ENCODE results near the gene AGBL1. TPM values are rescaled to one million over a fixed set of nuclear protein-coding genes. Genes with fewer than 3 reads are reported as not detected.

AGBL1 gene
- total RNA-seq, result not detected

DNA sequence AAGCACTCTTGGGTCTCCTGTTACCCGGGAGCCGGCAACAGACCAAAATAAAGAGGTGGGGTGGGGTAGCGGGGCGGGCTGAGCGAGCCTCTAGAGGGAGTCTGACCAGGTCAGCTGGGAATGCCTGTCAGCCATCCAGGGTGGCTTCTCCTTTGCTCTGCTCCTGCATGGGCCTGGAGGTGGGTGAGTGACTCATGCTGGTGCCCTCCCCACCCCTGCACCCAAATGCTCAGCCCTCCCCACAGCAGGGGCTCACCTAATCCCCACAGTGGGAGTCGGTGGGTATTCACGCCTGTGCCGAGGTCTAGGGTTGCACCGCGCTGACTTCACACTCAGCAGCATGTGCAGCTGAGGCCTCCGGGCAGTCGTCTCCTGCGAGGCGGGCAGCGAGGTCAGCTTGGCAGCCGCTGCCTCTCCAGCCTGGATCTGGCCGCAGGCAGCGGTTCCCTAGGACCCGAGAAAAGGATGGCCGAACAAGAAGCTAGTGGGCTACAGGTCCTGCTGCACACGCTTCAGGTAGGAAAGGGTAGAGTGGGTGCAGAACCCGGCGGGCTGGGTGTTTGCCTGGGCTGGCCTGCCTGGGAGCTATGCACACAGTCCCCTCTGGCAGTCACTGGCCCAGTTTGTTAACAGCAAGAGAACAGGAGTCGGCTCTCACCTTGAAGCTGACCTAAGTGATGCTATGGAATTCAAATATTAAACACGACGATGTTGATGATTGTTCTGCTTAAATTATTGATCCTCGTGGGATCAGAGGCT, at the start of gene AGBL1:
AGBL1 (plus strand) TSS at position 364 of the 759 bp plus-strand sequence.
- H3K27me3 Mint-ChIP-seq, result peaks cover 17% of the 10 kb centered on the region
- peaks cover 3% of the 10 kb centered on the region for H3K4me1 Mint-ChIP-seq
- no peak for DNase-seq
- no peak within 1 kb of the TSS for H3K27ac Mint-ChIP-seq
- no peaks in the 10 kb centered on the region for H3K36me3 Mint-ChIP-seq
- no peak within 1 kb of the TSS for H3K4me3 Mint-ChIP-seq
- CTCF ChIA-PET, result interaction anchor here (1.1 kb wide), 1 partner anchor 18 kb away, joined by 3 read pairs; no protein-coding TSS in a partner anchor
- H3K9me3 Mint-ChIP-seq (ENCODE audit: low read depth), result no peaks in the 10 kb centered on the region
- ATAC-seq, result no peak

DNA sequence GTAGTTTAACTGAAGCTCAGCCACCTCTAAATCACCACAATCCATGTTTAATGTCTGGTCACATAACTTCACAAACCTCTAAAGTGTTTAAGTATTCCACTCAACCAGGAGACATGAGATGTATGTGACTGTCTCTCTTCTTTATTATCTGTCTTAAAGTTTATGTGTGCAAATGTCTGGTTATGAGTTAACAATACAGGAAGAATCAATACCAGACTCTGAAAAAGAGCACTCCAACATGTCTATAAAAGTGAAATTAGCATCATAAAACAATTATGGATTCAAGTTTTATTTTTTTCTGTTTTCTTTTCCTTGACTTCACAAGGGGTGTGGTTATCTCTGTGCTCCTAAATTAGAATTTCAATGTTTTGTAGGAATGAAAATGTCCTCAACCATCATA, 44.8 kb upstream of the AGBL1 start:
- ATAC-seq (no peak), DNase-seq (no peak)
- Mint-ChIP-seq H3K36me3 (no peaks in the 10 kb centered on the region), H3K27ac (no peak overlapping the region), H3K9me3 (ENCODE audit: low read depth) (no peaks in the 10 kb centered on the region), H3K27me3 (peaks cover 3% of the 10 kb centered on the region), H3K4me3 (no peak overlapping the region), H3K4me1 (no peaks in the 10 kb centered on the region)
- CTCF ChIA-PET, result no interaction called here

DNA sequence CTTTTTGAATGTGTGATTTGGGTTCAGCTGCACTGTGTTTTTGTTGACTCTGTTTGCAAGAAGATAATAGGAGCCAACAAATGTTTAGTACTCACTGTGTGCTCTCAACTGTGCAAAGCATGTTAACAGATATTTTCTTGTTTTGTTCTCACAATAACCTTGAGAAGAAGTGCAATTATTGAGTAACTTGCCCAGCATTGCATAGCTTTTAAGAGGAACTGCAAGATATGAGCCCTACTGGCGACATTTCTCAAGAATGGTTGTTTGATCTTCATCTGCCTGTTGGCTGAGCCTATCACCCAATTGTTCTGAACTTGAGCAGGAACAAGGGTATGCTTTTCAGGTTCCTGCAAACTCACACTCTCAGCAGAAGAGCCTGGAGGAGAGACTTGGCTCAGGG, 43.4 kb upstream of the AGBL1 start:
- DNase-seq, result no peak
- H3K4me3 Mint-ChIP-seq, result no peak overlapping the region
- ATAC-seq, result no peak
- H3K9me3 Mint-ChIP-seq (ENCODE audit: low read depth), result no peaks in the 10 kb centered on the region
- CTCF ChIA-PET, result no interaction called here
- H3K27me3 Mint-ChIP-seq, result peaks cover 3% of the 10 kb centered on the region
- no peaks in the 10 kb centered on the region for H3K36me3 Mint-ChIP-seq
- H3K27ac Mint-ChIP-seq, result no peak overlapping the region
- no peaks in the 10 kb centered on the region for H3K4me1 Mint-ChIP-seq

DNA sequence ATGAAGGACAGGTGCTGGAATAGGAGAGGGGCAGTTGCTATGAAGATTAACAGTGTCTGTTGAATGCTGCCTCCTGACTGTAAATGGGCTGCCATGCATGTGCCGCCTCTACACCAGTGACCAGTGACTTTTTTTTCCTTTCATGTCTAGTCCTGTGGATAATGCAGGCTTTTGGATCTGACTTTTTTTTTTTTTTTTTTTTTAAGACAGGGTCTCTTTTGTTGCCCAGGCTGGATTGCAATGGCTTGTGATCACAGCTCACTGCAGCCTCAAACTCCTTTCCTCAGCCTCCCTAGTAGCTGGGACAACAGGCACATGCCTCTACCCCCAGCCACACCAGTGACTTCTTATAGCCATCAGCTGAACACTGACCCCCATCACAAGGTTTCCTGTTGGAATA, 41.2 kb upstream of the AGBL1 start:
- Mint-ChIP-seq H3K27ac (no peak overlapping the region), H3K36me3 (no peaks in the 10 kb centered on the region), H3K4me1 (no peaks in the 10 kb centered on the region), H3K27me3 (peaks cover 3% of the 10 kb centered on the region), H3K4me3 (no peak overlapping the region), H3K9me3 (ENCODE audit: low read depth) (no peaks in the 10 kb centered on the region)
- CTCF ChIA-PET, result no interaction called here
- DNase-seq (no peak), ATAC-seq (no peak)

DNA sequence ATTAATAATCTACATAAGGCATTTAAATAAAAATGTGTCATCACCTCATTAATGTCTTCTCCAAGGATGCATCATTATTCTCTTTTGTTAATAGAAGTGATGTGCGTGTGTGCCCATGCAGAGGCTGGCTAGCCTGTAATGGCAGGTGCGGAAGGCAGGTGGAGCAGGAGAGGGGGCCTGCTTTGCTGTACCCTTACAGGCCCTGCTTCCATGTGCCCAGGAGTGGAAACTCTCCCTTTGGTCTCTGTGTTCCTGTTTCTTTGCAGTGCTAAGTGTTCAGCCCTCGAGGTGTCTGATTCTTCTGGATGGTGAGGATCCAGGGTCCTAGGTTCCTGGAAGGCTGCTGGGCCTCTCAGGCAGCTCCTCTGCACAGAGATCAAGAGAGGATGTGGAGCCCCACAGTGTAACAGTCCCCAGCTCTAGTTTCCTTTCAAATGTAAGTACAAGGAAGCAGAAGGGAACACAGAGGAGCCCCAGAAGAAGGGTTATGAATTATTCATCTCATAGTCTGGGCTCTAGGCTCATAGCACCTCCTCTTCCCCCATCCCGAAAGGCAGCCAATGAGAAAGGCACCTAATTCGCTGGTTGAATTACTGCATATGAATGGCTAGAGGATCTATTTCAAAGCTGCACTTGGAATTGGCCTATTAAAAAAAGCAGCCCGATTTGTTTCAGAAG, 39.2 kb upstream of the AGBL1 start:
- H3K4me3 Mint-ChIP-seq, result no peak overlapping the region
- no peaks in the 10 kb centered on the region for H3K36me3 Mint-ChIP-seq
- no peaks in the 10 kb centered on the region for H3K9me3 Mint-ChIP-seq (ENCODE audit: low read depth)
- DNase-seq (no peak), ATAC-seq (no peak)
- H3K27me3 Mint-ChIP-seq, result peaks cover 4% of the 10 kb centered on the region
- no peaks in the 10 kb centered on the region for H3K4me1 Mint-ChIP-seq
- CTCF ChIA-PET, result no interaction called here
- H3K27ac Mint-ChIP-seq, result no peak overlapping the region

DNA sequence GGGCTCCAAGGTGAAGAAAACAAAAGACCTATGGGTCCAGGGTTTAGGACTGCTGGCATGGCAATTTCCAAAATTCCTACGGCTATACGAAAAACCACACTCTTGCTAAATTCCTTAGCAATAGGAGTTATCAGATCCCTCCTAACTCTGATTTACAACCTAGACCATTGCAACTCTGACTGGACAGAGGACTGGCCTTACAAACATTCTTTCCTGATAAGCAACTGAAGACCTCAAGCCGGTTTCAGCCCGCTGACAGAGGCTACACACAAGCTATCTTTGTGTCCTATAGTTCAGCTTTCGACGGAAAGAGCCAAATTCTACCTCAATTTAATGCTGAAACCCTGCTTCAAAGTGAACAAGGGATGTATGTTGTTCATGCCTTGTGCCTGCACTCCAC, 38.3 kb upstream of the AGBL1 start:
- CTCF ChIA-PET, result no interaction called here
- no peaks in the 10 kb centered on the region for H3K36me3 Mint-ChIP-seq
- H3K4me1 Mint-ChIP-seq, result no peaks in the 10 kb centered on the region
- no peak for DNase-seq
- H3K27ac Mint-ChIP-seq, result no peak overlapping the region
- H3K27me3 Mint-ChIP-seq, result peaks cover 5% of the 10 kb centered on the region
- H3K4me3 Mint-ChIP-seq, result no peak overlapping the region
- no peaks in the 10 kb centered on the region for H3K9me3 Mint-ChIP-seq (ENCODE audit: low read depth)
- ATAC-seq, result no peak

DNA sequence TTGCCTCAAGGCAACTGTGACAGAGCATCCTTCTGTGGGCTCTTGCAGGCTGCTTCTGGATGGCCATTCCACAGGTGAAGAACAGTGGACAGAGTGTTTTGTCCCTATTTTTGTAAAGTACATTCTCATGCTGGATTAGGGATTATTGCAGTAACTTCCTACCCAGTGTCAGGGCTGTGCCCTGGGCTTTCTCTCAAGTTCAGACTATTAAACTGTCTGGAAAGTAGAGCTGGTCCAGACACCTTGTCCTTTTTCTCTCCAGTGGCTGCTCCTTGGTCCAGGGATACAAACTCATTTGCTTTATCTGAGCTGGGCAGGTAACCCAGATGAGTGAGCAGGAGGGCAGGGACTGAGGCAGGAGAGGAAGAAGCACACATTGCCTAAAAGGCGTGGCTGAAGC, 37.4 kb upstream of the AGBL1 start:
- Mint-ChIP-seq H3K27me3 (peaks cover 7% of the 10 kb centered on the region), H3K4me3 (no peak overlapping the region)
- ATAC-seq, result no peak

DNA sequence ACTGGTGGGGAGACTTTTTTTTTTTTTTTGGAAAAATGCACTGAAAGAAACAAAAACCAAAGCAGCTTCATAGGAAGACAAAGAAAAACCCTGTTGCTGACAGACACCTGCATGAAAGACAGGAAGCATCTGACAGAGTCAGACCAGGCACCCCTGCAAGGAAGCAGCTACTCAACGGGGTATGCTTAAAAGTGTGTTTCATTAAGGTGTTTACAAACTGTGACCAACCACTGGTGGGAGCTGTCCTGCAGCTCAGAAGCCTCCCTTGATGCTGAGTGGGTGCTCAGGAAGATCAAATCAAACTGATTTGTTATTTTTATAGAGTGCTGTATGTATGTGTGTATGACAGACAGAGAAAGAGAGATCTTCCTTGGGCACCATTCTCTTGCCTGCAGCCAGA, 34.7 kb upstream of the AGBL1 start:
- CTCF ChIA-PET, result no interaction called here
- Mint-ChIP-seq H3K4me3 (no peak overlapping the region), H3K36me3 (no peaks in the 10 kb centered on the region), H3K27ac (no peak overlapping the region), H3K4me1 (no peaks in the 10 kb centered on the region), H3K9me3 (ENCODE audit: low read depth) (no peaks in the 10 kb centered on the region), H3K27me3 (peaks cover 8% of the 10 kb centered on the region)
- ATAC-seq (no peak), DNase-seq (no peak)

More for the DNA sequence above, 37.4 kb upstream of the AGBL1 start:
- Mint-ChIP-seq H3K4me1 (no peaks in the 10 kb centered on the region), H3K27ac (no peak overlapping the region), H3K9me3 (ENCODE audit: low read depth) (no peaks in the 10 kb centered on the region), H3K36me3 (no peaks in the 10 kb centered on the region)
- DNase-seq, result no peak
- CTCF ChIA-PET, result no interaction called here

DNA sequence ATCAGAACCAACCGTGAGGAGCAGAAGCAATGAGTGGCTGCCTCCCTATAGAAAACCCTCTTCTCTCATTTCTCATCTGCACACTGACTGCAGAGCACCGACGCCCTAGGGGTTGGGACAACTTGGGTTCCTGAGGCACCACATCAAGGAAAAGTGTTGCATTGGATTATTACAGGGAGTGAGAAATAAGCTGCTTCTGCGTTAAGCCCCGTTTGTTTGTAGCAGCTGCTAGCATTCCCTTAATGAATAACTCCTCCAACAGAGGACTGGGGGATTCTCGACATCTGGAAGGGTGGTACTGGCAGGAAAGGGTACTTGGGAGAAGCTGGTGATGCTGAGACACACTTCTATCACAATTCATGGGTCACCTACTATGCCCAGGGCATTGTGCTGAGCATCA, 25.3 kb upstream of the AGBL1 start:
- CTCF ChIA-PET, result no interaction called here
- Mint-ChIP-seq H3K9me3 (ENCODE audit: low read depth) (no peaks in the 10 kb centered on the region), H3K4me3 (no peak overlapping the region), H3K36me3 (no peaks in the 10 kb centered on the region), H3K4me1 (no peaks in the 10 kb centered on the region), H3K27me3 (peaks cover 3% of the 10 kb centered on the region), H3K27ac (no peak overlapping the region)
- no peak for DNase-seq
- ATAC-seq, result no peak

DNA sequence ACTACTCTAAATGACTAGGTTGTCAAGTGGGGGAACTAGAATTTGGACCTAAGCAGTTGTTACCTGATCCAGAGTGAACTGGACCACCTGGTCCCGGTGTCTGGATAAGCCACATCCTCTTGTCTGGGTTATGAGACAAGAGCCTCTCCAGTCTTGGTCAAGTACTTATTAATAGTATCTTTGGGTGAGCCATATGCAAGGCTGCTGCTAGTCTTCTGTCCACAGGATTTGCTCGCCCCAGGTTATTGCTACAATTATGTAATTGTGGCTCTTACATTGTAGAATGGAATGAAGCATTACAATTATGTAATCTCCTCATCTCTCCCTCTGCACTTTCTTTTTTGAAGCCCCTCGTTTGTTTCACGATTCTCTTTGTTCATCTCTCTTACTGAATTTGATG, 24.0 kb upstream of the AGBL1 start:
- ATAC-seq (no peak), DNase-seq (no peak)
- Mint-ChIP-seq H3K36me3 (no peaks in the 10 kb centered on the region), H3K27ac (no peak overlapping the region), H3K27me3 (peaks cover 3% of the 10 kb centered on the region), H3K9me3 (ENCODE audit: low read depth) (no peaks in the 10 kb centered on the region), H3K4me3 (no peak overlapping the region), H3K4me1 (no peaks in the 10 kb centered on the region)
- CTCF ChIA-PET, result no interaction called here

DNA sequence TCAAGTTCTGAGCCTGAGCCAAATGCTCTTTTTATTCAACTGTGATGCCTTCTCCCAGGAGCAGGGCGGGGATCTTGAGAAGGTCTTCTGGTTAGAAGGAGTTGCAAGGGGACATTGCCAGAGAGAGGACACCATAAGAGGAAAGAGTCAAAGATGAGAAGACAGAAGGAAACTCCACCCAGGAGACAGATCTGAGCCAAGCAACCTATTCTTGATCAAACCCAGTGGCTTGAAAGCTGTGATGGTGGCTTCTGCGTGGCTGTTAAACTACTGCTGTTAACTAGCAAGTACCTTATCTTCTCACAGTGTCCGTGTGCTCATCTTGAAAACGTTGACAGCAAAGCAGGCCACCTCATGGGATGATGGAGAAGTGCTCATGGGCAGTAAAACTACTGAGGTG, 19.8 kb upstream of the AGBL1 start:
- CTCF ChIA-PET, result no interaction called here
- no peaks in the 10 kb centered on the region for H3K9me3 Mint-ChIP-seq (ENCODE audit: low read depth)
- H3K27ac Mint-ChIP-seq, result no peak overlapping the region
- peaks cover 6% of the 10 kb centered on the region for H3K27me3 Mint-ChIP-seq
- no peak overlapping the region for H3K4me3 Mint-ChIP-seq
- DNase-seq, result no peak
- no peaks in the 10 kb centered on the region for H3K4me1 Mint-ChIP-seq
- ATAC-seq, result no peak
- H3K36me3 Mint-ChIP-seq, result no peaks in the 10 kb centered on the region

DNA sequence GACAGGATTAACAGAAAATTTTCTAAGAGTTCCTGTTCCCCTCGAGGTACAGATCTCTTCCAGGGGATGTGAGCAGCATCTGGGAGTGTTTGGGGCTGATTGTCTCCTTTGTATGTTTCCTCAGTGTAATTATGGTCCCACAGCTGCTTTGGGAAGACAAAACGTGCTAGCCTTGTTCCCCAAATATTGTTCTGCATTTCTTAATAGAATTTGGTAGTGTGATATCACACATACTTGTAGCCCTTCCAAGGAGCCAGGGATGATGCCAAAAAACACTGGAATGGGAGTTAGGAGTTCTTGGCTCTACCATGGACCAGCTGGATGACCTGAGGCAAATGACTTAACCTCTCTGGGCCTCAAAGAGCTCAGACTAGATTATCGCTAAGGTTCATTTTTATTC, 19.0 kb upstream of the AGBL1 start:
- peaks cover 6% of the 10 kb centered on the region for H3K27me3 Mint-ChIP-seq
- no peak for ATAC-seq
- no peaks in the 10 kb centered on the region for H3K4me1 Mint-ChIP-seq
- H3K4me3 Mint-ChIP-seq, result no peak overlapping the region
- no peaks in the 10 kb centered on the region for H3K36me3 Mint-ChIP-seq
- no peak for DNase-seq
- CTCF ChIA-PET, result interaction anchor here (0.6 kb wide), 1 partner anchor 1066 kb away, joined by 4 read pairs; no protein-coding TSS in a partner anchor
- no peak overlapping the region for H3K27ac Mint-ChIP-seq
- H3K9me3 Mint-ChIP-seq (ENCODE audit: low read depth), result no peaks in the 10 kb centered on the region

DNA sequence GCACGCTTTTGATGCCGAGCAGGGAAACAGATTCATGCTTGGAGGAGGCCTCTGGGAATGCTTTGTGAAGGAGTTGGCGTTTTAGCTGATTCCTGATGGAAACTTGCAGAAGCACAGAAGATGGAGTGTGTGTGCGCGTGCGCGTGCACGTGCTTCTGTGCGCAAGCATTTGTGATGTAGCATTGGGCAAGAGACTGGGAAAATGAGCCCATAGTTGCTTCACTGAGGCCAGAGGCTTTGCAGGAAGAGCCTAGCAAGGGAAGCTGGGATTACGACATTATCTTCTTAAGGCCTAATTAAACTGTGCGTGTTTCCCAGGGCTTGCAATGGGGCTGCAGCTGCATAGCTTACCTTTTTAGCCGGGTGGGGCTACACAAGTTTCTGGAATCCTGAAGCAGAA, 18.1 kb upstream of the AGBL1 start:
- CTCF ChIA-PET, result interaction anchor here (0.9 kb wide), 1 partner anchor 18 kb away, joined by 3 read pairs; no protein-coding TSS in a partner anchor
- no peaks in the 10 kb centered on the region for H3K9me3 Mint-ChIP-seq (ENCODE audit: low read depth)
- H3K27ac Mint-ChIP-seq, result no peak overlapping the region
- ATAC-seq (no peak), DNase-seq (no peak)
- peaks cover 6% of the 10 kb centered on the region for H3K27me3 Mint-ChIP-seq
- H3K4me1 Mint-ChIP-seq, result no peaks in the 10 kb centered on the region
- no peak overlapping the region for H3K4me3 Mint-ChIP-seq
- no peaks in the 10 kb centered on the region for H3K36me3 Mint-ChIP-seq

DNA sequence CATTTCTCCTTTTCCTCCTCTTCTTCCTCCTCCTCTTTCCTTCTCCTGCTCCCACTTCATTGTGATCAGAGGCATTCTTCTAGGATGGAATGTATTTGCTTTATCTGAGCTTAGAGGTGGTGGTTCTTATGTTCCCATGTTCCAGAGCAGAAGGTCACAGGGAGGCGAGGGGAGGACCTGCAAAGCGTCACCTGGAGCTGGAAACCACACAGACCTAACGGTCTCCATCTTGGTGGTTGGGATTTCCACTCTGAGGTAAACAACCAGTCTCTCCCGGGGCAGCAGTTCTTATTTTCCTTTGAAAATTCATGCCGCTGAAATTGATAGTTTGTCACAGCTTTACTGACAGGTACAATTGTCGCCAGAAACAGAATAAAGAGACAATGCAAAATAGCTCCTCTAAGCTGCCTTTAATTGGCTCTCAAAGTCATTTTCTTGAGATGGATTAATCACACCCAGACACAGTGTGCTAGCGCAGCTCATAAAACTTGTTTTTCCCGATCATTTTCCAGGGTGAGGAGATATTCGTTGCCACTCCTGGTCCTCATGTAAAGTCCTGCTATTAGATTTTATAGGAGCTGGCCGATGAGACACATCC, 16.9 kb upstream of the AGBL1 start:
- Mint-ChIP-seq H3K27me3 (peaks cover 6% of the 10 kb centered on the region), H3K4me3 (no peak overlapping the region), H3K36me3 (no peaks in the 10 kb centered on the region), H3K4me1 (no peaks in the 10 kb centered on the region), H3K27ac (no peak overlapping the region), H3K9me3 (ENCODE audit: low read depth) (no peaks in the 10 kb centered on the region)
- CTCF ChIA-PET, result interaction anchor here (0.9 kb wide), 1 partner anchor 16 kb away, joined by 3 read pairs; no protein-coding TSS in a partner anchor
- no peak for DNase-seq
- no peak for ATAC-seq

Measured in activated CD8-positive, alpha-beta memory T cell treated with anti-CD3 and anti-CD28 coated beads, Interleukin-2, amount 10 ng/mL, durations not matched to agents 7 days and 5 days (primary cell).